Subcutaneous adipose tissue (tissue), 4 donors: ENCODE data around the gene IRX6. TPM values are rescaled to one million over a fixed set of nuclear protein-coding genes. Genes with fewer than 3 reads are reported as not detected.

ENCODE experiments used
- total RNA-seq, 4 donors: library from RNA; depleted of rRNA; stranded (reverse); fragments of >200 nt; gene quantifications; one replicate each; pipeline ENCODE4 v1.1.0, GENCODE V29; 2016
- TF ChIP-seq, protein P1 (sequence below): fragments of 450-650 bp; IDR thresholded peaks from one replicate; pipeline ENCODE4 v1.5.1; 2016; ENCODE audit warnings: low read depth, mild to moderate bottlenecking, control low read depth, antibody characterized with exemption, moderate library complexity

Gene IRX6
- total RNA-seq, 4 donors from 2014 or later = 5.2 to 15.2 (median 11.1) TPM

DNA sequence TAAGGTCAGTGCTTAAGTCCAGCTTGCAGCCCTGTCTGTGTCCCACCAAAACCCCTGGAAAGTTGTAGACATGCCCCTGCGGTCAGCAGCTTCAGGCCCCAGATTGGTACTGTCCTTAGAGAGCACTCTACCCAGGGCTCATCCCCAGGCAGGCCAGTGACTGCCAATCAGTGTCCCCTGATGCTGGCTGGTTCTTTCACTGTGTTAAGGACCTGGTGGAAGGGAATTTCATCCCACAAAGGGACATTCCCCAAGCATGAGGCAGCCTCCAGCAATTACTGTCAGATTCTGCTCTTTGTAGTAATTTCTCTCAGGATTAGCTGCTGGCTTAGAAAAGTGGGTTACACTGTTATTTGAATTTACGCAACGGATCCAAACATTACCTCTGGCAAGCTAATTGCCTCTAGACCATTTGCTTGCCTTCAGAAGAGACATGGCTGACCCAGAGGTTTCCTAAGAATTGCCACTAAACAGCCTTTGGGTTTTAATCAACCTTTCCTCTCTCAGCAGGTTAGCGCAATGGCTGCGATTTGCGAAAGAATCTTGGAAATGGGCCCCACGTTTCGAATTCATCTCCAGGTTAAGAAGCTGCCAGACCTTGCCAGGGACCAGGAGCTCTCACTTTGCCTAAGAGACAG is 5.9 kb downstream of the IRX6 start:
- TF ChIP-seq, protein P1, sequence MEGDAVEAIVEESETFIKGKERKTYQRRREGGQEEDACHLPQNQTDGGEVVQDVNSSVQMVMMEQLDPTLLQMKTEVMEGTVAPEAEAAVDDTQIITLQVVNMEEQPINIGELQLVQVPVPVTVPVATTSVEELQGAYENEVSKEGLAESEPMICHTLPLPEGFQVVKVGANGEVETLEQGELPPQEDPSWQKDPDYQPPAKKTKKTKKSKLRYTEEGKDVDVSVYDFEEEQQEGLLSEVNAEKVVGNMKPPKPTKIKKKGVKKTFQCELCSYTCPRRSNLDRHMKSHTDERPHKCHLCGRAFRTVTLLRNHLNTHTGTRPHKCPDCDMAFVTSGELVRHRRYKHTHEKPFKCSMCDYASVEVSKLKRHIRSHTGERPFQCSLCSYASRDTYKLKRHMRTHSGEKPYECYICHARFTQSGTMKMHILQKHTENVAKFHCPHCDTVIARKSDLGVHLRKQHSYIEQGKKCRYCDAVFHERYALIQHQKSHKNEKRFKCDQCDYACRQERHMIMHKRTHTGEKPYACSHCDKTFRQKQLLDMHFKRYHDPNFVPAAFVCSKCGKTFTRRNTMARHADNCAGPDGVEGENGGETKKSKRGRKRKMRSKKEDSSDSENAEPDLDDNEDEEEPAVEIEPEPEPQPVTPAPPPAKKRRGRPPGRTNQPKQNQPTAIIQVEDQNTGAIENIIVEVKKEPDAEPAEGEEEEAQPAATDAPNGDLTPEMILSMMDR = no peak

DNA sequence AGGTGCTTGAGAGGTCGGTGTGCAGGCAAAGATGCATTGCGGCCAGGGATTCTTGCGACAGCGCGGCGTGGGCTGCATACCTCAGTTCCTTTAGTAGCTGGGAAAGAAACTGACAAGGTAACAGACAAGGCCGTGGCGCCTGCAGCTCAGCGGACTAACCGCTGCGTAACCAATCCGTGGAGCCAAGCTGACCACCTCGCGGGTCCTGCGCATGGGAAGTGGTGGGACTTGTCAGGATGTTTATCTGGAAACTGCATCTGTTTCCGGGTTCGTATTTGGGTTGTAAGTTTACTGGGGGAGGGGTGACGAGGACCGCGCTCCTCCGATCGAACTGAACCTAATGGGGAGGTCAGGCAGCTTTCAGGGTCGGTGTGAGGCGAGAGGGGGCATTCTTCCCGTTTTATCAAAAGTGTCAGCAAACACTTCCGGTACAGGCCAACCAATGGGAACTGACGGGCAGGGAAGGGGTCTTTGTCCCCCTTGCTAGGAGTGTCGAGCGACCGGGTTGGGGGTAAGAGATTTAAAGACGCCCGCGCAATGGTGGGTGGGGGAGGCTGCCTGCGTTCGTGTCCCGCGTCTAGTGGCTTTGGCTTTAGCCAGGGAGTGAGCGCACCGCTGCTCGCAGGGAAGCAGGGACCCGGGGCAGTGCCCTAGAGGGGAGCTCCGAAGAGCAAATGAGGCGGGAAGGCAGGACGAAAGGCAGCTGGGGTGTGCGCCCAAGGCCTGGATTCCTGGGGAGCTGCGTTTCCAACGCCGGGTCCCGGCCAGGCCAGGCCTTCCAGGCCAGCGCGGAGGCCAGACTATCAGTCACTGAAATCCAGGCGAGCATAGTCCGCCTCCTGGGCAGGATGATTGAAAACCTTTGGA is 7.0 kb downstream of the IRX6 start:
- TF ChIP-seq, protein P1 = no peak

DNA sequence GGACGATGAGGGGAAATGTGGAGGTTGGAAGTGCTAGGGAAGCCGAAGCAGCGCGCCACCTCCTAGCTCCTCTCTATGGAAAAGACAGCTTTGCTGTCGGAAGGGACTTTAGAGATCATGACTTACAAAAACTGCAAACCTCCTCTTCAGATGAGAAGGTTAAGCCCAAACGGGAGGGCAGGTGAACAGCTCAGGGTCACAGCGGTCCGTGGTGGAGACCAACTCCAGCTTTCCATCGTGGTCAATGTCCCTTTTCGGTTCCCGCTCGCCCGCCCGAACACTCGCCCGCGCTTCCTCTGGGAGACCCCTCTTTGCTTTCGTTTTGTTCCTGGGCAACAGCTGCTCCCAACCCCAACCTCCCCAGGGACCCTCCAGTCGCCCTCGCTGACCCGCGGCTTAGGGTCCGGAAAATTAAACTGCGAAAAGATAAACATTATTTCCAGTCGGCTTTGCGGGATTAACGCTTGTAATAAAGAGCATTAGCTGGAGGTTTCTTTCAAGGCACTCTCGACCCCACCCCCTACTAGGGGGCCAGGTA is 7.7 kb downstream of the IRX6 start:
- TF ChIP-seq, protein P1 = no peak

DNA sequence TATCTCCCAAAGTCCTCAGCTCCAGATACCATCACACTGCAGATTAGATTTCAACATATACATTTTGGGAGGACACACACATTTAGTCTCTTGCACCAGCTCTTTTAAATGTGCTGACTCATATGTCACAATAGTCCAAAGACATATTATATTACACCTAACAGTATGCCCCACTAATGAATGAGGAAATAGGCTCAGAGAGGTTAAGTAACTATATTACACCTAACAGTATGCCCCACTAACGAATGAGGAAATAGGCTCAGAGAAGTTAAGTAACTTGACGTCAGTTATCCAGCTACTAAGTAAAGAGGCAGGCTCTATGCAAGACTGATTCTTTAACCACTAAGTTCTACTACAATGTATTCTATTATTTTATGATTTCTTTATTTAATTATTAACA is 9.7 kb downstream of the IRX6 start:
- TF ChIP-seq, protein P1 = no peak

DNA sequence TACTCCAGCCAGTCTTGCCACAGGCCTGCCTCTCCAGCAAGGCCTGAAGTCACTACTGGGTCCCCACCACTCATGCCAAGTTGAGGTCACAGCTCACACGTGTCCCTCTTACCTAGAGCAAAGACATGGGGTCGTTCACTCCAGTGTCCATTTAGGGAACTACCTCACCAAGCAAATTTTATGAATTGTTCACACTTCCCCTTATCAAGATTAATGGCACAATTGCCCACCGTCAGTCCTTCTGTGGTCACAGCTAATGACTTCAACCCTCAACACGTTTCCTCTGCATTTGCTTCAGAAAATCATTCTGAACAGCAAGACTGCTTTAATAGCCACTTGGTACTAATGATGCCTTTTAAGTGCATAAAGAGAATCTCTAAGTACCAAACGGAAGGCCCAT is 14.6 kb downstream of the IRX6 start:
- TF ChIP-seq, protein P1 = no peak

DNA sequence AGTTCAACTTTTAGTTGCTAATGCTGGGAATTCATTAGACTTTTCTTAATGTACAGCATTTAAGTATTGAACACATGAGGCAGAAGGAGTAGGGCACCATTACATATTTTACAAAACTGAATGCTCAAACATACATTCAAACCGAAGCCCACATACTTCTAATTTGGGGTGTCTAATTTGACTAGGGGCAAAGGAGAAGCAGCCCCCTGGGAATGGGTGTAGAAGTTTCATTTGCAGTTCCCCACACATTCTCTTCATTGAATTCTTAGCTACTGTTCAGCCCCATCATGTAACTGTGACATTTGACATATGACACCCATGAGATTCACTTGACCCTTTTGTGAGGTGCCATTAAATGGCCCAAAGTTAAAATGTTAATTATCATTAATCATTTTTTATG is 16.4 kb downstream of the IRX6 start:
- TF ChIP-seq, protein P1 = no peak

DNA sequence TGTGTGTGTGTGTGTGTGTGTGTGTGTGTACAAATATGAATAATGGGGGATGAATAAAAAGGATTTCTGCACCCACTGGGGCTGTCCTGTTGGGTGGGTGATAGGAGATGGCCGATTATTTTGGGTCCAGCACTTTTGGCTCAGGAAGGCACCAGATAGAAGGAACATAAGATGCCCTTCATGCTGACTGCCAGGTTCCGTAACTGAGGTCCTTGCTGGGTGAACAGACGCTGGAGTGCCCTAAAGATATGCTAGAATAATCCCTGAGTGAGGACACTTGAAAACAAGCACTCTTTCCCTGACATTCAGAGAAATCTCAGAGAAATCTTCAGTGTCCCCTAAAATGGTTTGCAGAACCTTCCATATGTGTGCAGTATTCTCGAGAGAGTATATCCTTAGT is 17.7 kb downstream of the IRX6 start:
- TF ChIP-seq, protein P1 = no peak
